Skin of body (tissue), 3 donors: ENCODE data around the gene WDR18. TPM values are rescaled to one million over a fixed set of nuclear protein-coding genes. Genes with fewer than 3 reads are reported as not detected.

Experiments
- DNase-seq: peaks from one replicate; lab custom pipeline; 2025; lab: John Stamatoyannopoulos, UW
- small RNA-seq: library from RNA; depleted of rRNA; stranded (forward); fragments of <200 nt; gene quantifications from one replicate; pipeline ENCODE3, GENCODE V24; 2014; ENCODE audit warnings: low replicate concordance
- total RNA-seq: library from RNA; depleted of rRNA; stranded (reverse); fragments of >200 nt; gene quantifications from one replicate; pipeline ENCODE4 v1.2.3, GENCODE V29; 2014

WDR18 gene
- total RNA-seq, 1 donor from 2014 or later, result 34.1 TPM

DNA sequence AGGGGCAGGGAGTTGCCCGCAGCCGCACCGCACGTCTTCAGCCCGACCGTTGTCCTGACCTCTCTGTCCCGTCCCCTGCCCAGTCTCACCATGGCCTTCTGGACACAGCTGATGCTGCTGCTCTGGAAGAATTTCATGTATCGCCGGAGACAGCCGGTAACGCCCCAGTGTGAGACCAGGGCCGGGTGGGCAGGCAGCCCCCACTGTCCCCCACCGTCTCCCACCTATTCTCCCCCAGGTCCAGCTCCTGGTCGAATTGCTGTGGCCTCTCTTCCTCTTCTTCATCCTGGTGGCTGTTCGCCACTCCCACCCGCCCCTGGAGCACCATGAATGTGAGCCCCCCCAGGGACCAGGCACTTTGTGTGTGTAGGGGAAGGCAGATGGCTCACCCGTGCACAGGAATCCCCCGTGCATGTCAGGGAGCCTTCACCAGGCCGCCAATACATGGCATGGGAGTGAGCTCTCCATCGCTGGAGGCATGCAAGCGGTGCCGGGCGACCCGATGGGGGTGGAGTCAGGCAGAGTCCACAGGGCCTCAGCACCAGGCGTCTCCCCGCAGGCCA lies 57.2 kb downstream of the WDR18 start:
- no peak for DNase-seq

DNA sequence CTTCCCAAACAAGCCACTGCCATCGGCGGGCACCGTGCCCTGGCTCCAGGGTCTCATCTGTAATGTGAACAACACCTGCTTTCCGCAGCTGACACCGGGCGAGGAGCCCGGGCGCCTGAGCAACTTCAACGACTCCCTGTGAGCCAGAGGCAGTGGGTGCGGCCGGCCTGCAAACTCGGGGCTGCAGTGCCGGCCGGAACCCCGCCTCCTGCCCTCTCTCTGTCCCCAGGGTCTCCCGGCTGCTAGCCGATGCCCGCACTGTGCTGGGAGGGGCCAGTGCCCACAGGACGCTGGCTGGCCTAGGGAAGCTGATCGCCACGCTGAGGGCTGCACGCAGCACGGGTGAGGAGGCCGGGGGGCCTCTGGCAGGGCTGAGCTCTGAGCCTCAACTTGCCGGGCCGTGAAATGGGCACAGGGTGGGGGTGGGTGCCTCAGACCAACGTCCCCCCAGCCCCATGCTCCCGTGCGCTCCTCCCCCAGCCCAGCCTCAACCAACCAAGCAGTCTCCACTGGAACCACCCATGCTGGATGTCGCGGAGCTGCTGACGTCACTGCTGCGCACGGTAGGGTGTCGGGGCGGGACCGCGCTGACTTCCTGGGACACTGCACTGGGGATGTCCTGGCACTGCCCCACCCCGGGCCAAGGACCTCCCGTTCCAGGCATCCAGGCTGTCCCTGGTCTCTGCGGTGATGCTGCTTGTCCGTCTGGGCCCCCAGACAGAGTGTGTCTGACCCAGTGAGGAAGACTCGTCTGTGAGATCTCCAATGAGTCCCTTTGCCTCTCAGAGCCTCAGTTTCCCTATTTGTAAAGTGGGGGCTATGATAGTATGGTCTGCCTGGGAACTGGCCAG lies 57.9 kb downstream of the WDR18 start:
- no peak for DNase-seq

DNA sequence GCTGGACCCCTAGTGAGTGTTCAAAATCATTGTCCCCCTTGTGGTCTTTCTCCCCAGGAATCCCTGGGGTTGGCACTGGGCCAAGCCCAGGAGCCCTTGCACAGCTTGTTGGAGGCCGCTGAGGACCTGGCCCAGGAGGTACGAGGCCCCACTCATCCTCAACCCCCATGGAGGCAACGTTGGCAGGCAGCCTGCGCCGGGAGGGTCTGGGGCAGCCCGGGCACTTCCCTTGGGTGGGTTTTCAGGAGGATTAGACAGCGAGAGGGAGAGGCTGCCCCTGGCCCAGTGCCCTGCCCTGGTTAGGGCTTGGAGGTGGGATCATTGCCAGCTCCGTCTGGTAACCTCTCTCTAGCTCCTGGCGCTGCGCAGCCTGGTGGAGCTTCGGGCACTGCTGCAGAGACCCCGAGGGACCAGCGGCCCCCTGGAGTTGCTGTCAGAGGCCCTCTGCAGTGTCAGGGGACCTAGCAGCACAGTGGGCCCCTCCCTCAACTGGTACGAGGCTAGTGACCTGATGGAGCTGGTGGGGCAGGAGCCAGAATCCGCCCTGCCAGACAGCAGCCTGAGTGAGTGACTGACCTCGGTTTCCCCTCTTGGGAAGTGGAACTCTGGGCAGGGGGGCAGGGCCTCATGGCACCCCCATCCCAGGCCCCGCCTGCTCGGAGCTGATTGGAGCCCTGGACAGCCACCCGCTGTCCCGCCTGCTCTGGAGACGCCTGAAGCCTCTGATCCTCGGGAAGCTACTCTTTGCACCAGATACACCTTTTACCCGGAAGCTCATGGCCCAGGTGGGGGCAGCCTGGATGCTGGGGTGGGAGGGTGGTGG lies 58.8 kb downstream of the WDR18 start:
- DNase-seq, result no peak

Small RNAs within 50 kb of the gene (small RNA-seq; reads per million reads assigned to genes)
- gene RNU6-2, result 0.45 reads per million, percentile 56 among the genes with 10 or more reads in this experiment

Other genes starting within 250 kb of the WDR18 start
- gene MISP, start 233.2 kb upstream of the WDR18 start, total RNA-seq, result 1.2 TPM
- gene PTBP1, start 186.9 kb upstream of the WDR18 start, total RNA-seq, result 106 TPM
- gene PLPPR3, start 162.4 kb upstream of the WDR18 start, total RNA-seq, result 0.89 TPM
- 12.8 TPM for gene AZU1, start 156.5 kb upstream of the WDR18 start, total RNA-seq
- gene PRTN3, start 143.3 kb upstream of the WDR18 start, total RNA-seq, result 28.9 TPM
- 24.0 TPM for gene ELANE, start 132.0 kb upstream of the WDR18 start, total RNA-seq
- 79.1 TPM for gene CFD, start 124.7 kb upstream of the WDR18 start, total RNA-seq
- 16.5 TPM for gene MED16, start 91.2 kb upstream of the WDR18 start, total RNA-seq
- gene RNU6-9, start 90.9 kb upstream of the WDR18 start, total RNA-seq, result not detected
- gene R3HDM4, start 71.1 kb upstream of the WDR18 start, total RNA-seq, result 28.7 TPM
- not detected for gene KISS1R, start 67.0 kb upstream of the WDR18 start, total RNA-seq
- gene ARID3A, start 58.3 kb upstream of the WDR18 start, total RNA-seq, result 12.8 TPM
- 0.20 TPM for gene GRIN3B, start 16.1 kb downstream of the WDR18 start, total RNA-seq
- 40.6 TPM for gene TMEM259, start 36.8 kb downstream of the WDR18 start, total RNA-seq
- gene RNU6-2, start 37.2 kb downstream of the WDR18 start, total RNA-seq, result not detected
- 58.2 TPM for gene CNN2, start 42.3 kb downstream of the WDR18 start, total RNA-seq
- 4.8 TPM for gene ABCA7, start 55.8 kb downstream of the WDR18 start, total RNA-seq
- 10.7 TPM for gene ARHGAP45, start 82.8 kb downstream of the WDR18 start, total RNA-seq
- 47.1 TPM for gene POLR2E, start 111.0 kb downstream of the WDR18 start, total RNA-seq
- 105 TPM for gene GPX4, start 119.6 kb downstream of the WDR18 start, total RNA-seq
- gene SBNO2, start 189.9 kb downstream of the WDR18 start, total RNA-seq, result 23.1 TPM
- 37.3 TPM for gene STK11, start 221.4 kb downstream of the WDR18 start, total RNA-seq